RWPE1 (cell line): Measurements from ENCODE around the gene ABO.

ENCODE experiments used
- CTCF ChIA-PET: fragments of 350-600 bp; sonication (Branson Sonifier 250); formaldehyde crosslinking; extraction: SDS; loops from one replicate; lab custom pipeline; 2021; lab: Yijun Ruan, JAX
- POLR2A ChIA-PET: fragments of 400-600 bp; formaldehyde crosslinking; extraction: SDS; loops from one replicate; lab custom pipeline; 2020; ENCODE audit warnings: antibody characterized with exemption; ENCODE audit not compliant: low non-redundant PET; lab: Yijun Ruan, JAX
- DNase-seq: peaks from one replicate; pipeline ENCODE4 v3.0.0; 2012; ENCODE audit warnings: low spot score
- H3K27ac ChIP-seq: fragments of 450-650 bp; 2 replicates; pipeline ENCODE4 v1.5.1; 2017
- TF ChIP-seq, protein P1 (sequence below): fragments of 450-650 bp; conservative IDR thresholded peaks from 2 replicates; pipeline ENCODE4 v1.5.1; 2017; ENCODE audit warnings: low read depth, mild to moderate bottlenecking

The ABO gene

DNA sequence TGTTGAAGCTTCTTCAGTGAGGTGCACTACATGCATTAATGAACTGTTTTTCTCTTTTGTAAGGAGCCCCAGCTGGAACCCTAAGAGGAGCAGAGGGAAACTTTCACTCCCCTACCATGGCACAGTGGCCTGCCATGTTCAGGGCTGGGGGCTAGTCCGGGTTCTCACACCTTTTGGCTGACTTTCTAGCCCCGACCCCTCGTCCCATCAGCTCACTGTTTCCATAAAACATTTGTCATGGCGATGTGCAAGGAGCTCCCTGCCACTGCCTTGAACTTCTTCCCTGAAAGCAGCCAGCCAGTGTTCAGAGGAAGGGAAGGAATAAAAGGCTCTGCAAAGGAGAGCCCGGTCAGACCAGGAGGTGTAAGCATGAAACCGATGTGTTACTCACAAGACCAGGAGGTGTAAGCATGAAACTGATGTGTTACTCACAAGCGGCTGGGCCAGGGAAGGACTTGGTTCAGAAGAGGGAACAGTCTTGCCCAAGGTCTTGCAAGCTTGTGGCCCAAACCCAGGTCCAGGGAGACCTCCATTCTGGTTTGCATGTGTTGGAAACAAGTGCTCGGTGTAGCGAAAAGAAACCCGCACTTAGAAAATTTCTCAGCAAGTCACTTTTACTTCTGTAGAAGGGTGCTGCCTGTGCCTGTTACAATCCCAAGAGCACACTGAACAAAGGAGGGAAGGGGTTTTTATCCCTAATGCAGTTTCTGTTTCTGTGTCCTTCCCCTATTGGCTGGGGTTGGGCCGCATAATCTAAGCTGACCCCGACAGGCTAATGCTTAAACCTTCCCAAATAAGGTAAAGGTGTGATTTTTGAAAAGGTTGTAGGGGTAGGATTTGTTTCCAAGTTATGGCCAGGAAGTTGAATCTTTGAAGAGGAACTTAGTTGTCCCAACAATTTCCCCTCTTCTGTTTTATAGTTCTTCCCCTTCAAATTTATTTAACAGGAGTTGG, 3.4 kb upstream of the ABO start:
- H3K27ac ChIP-seq = no peak overlapping the region
- POLR2A ChIA-PET = no interaction called here
- CTCF ChIA-PET = interaction anchor here (0.6 to 1.7 kb wide), 6 partner anchors 28 to 92 kb away, joined by 3 to 5 read pairs (median 3); no protein-coding TSS in a partner anchor
- TF ChIP-seq, protein P1, sequence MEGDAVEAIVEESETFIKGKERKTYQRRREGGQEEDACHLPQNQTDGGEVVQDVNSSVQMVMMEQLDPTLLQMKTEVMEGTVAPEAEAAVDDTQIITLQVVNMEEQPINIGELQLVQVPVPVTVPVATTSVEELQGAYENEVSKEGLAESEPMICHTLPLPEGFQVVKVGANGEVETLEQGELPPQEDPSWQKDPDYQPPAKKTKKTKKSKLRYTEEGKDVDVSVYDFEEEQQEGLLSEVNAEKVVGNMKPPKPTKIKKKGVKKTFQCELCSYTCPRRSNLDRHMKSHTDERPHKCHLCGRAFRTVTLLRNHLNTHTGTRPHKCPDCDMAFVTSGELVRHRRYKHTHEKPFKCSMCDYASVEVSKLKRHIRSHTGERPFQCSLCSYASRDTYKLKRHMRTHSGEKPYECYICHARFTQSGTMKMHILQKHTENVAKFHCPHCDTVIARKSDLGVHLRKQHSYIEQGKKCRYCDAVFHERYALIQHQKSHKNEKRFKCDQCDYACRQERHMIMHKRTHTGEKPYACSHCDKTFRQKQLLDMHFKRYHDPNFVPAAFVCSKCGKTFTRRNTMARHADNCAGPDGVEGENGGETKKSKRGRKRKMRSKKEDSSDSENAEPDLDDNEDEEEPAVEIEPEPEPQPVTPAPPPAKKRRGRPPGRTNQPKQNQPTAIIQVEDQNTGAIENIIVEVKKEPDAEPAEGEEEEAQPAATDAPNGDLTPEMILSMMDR = no peak
- no peak for DNase-seq

DNA sequence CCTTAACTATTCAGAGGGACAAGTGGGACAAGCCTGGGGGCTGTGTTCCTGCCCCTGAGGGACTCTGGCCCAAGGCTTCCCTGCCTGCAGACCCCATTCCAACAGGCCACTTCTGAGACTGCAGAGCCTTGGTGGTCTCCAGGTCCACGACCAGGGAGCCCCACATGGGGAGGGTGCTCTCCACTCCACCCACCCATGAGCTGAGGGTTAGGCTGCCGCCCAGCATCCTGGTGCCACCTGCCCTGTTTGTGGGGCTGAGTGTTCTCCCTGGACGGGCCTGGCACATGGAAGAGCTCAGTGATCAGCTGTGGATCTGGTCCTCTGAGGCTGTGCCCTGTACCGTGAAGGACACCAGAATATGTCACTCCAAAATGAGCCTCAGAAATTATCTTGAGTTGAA, 2.5 kb upstream of the ABO start:
- no peak overlapping the region for H3K27ac ChIP-seq
- POLR2A ChIA-PET = no interaction called here
- CTCF ChIA-PET = interaction anchor here (0.6 to 1.7 kb wide), 2 partner anchors 38 to 64 kb away, joined by 3 to 4 read pairs; no protein-coding TSS in a partner anchor
- no peak for DNase-seq
- TF ChIP-seq, protein P1 = no peak

DNA sequence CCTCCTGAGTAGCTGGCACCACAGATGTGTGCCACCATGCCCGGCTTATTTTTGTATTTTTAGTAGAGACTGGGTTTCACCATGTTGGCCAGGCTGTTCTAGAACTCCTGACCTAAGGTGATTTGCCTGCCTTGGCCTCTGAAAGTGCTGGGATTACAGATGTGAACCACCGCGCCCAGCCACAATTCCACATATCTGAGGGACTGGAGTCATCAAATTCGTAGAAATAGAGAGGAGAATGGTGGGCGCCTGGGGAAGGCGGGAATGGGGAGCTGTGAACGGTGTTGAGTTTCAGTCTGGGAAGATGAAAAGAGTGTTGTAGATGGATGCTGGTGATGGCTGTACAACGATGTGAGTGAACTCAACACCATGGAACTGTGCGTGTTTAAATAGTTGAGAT, 1.9 kb upstream of the ABO start:
- ChIA-PET POLR2A (no interaction called here), CTCF (interaction anchor here (0.9 to 1.9 kb wide), 3 partner anchors 25 to 90 kb away, joined by 3 to 11 read pairs (median 4); no protein-coding TSS in a partner anchor)
- H3K27ac ChIP-seq = no peak overlapping the region
- DNase-seq = no peak
- TF ChIP-seq, protein P1 = no peak

DNA sequence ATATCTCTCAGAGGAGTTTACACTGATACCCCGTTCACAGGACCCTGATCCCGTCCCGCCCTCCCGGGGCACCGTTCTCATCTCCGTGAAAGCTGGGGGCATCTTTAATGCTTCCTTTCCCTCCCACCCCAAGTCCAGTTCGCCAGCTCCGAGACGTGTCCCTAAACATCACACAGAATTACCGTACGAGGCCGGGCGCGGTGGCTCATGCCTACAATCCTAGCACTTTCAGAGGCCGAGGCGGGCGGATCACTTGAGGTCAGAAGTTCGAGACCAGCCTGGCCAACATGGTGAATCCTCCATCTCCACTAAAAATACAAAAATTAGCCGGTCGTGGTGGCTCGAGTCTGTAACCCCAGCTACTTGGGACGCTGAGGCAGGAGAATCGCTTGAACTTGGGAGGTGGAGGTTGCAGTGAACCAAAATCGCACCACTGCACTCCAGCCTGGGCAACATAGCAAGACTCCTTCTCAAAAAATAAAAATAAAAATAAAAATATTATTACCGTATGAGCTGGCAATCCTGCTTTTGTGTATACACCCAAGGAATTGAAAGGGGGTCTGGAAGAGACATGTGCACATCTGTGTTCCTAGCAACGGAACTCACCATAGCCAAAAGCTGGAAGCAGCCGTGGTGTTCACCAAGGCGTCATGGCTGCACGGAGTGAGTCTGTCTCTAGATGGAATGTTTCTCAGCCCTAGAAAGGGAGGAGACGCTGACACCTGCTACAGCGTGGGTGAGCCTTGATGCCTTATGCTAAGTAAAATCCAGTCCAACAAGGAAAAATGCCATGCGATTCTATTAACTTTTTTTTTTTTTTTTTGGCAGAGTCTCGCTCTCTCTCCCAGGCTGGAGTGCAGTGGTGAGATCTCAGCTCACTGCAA, 1.2 kb upstream of the ABO start:
- TF ChIP-seq, protein P1 = no peak
- no peak for DNase-seq
- H3K27ac ChIP-seq = no peak overlapping the region
- POLR2A ChIA-PET = no interaction called here
- CTCF ChIA-PET = interaction anchor here (0.9 to 1.9 kb wide), 6 partner anchors 24 to 89 kb away, joined by 3 to 11 read pairs (median 4); no protein-coding TSS in a partner anchor

DNA sequence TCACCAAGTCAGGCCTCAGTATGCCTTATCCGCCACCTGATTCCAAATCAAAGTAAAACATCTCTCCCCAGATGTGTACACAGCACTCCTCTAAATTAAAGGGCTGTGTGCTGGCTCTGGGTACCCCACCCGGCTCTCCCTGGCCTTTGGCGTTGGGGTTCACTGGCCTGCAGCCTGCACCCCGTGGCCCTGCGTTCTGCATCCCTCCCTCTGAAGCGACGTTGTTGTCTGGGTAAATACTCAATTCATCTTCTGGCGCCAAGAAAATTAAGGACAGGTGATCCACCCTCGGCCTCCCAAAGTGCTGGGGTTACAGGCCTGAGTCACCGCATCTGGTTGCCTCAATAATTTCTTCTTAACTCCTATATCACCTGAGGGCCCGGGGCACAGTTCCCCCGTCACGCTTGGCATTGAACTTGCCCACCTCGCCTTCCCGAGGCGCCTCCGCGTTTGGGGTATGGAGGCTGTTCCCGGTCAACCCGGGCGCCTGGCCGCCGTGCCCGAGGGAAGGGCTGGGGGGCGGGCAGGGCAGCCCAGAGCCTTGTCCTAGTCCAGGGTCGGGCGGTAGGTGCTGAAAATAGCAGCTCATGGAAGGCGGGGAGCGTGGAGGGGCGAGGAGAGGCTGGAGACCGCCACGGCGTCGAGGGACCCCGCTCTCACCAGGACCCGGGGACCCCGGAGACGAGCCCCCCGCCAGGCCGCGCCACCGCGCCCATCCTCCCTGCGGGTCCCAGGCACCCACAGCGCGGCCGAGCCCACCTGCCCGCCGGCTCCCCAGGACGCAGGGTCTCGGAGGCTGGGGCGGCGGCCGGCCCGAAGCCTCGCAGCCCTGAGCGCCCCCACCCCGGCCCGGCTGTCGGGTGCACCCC, 531 bp downstream of the ABO start:
- CTCF ChIA-PET = interaction anchor here (0.7 to 1.5 kb wide), 3 partner anchors 17 to 61 kb away, joined by 3 to 5 read pairs (median 5); no protein-coding TSS in a partner anchor
- TF ChIP-seq, protein P1 = no peak
- no peak overlapping the region for H3K27ac ChIP-seq
- DNase-seq = no peak
- POLR2A ChIA-PET = no interaction called here
